RWPE2 (cell line): ENCODE data around the gene SIGLEC15.
A peak's percentile ranks its signal among the peaks of the same experiment; 100 is the strongest.
"Not testable (repeated sequence)": the region's sequence is repeated elsewhere in the genome, so short reads cannot be mapped to it uniquely, and the experiment has no call there.

Experiments
- ATAC-seq: fragments of 200-7000 bp; cut with Tn5 transposase; 3 replicates; pipeline ENCODE4 v1.9.1; 2021; ENCODE audit warnings: low read depth
- DNase-seq: peaks from one replicate; pipeline ENCODE4 v3.0.0-alpha.2; 2020; ENCODE audit warnings: low spot score
- H3K27ac ChIP-seq: fragments of 450-650 bp; 2 replicates; pipeline ENCODE4 v1.5.1; 2017; ENCODE audit warnings: mild to moderate bottlenecking; ENCODE audit not compliant: poor library complexity, severe bottlenecking
- H3K27me3 ChIP-seq: fragments of 250-450 bp; sonication (Bioruptor Pico); 2 replicates; pipeline ENCODE4 v1.5.1; 2021; ENCODE audit warnings: mild to moderate bottlenecking, moderate library complexity; ENCODE audit not compliant: insufficient read depth, poor library complexity, severe bottlenecking
- H3K36me3 ChIP-seq: fragments of 250-450 bp; sonication (Bioruptor Pico); 2 replicates; pipeline ENCODE4 v1.5.1; 2020; ENCODE audit warnings: low read depth, mild to moderate bottlenecking, moderate library complexity
- H3K4me1 ChIP-seq: fragments of 250-450 bp; sonication (Bioruptor Pico); 2 replicates; pipeline ENCODE4 v1.5.1; 2021; ENCODE audit warnings: mild to moderate bottlenecking, moderate library complexity; ENCODE audit not compliant: insufficient read depth, poor library complexity, severe bottlenecking
- H3K4me3 ChIP-seq: fragments of 250-450 bp; sonication (Bioruptor Pico); 2 replicates; pipeline ENCODE4 v1.5.1; 2021; ENCODE audit warnings: mild to moderate bottlenecking, moderate library complexity; ENCODE audit not compliant: severe bottlenecking
- H3K9me3 ChIP-seq: fragments of 250-450 bp; sonication (Bioruptor Pico); 2 replicates; pipeline ENCODE4 v1.5.1; 2021; ENCODE audit warnings: mild to moderate bottlenecking, moderate library complexity; ENCODE audit not compliant: severe bottlenecking
- TF ChIP-seq, protein P1 (sequence below): fragments of 450-650 bp; IDR thresholded peaks from one replicate; pipeline ENCODE4 v1.5.1; 2017; ENCODE audit warnings: mild to moderate bottlenecking, moderate library complexity; ENCODE audit not compliant: poor library complexity, severe bottlenecking

Gene SIGLEC15

DNA sequence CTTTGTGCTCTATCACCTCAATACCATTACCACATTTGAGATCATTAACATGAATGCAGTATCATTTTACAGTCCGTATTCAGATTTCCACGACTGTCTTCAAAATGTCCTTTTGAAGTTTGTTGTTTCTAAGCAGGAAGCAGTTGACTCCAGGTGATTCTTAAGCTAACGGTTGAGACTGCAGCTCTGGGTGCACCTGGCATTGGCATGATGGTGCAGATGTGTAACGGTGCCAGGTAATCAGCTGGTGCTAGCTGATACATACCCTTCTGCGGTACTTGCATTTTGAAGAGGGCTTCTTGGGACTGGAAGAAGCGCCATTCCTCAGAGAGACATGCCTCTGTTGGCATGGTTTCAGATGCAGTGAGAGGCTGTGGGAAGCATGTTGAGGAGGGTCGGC lies 19.5 kb downstream of the SIGLEC15 start:
- TF ChIP-seq, protein P1, sequence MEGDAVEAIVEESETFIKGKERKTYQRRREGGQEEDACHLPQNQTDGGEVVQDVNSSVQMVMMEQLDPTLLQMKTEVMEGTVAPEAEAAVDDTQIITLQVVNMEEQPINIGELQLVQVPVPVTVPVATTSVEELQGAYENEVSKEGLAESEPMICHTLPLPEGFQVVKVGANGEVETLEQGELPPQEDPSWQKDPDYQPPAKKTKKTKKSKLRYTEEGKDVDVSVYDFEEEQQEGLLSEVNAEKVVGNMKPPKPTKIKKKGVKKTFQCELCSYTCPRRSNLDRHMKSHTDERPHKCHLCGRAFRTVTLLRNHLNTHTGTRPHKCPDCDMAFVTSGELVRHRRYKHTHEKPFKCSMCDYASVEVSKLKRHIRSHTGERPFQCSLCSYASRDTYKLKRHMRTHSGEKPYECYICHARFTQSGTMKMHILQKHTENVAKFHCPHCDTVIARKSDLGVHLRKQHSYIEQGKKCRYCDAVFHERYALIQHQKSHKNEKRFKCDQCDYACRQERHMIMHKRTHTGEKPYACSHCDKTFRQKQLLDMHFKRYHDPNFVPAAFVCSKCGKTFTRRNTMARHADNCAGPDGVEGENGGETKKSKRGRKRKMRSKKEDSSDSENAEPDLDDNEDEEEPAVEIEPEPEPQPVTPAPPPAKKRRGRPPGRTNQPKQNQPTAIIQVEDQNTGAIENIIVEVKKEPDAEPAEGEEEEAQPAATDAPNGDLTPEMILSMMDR, result no peak
- H3K27ac ChIP-seq, result no peak overlapping the region
- H3K27me3 ChIP-seq, result no peaks in the 10 kb centered on the region
- H3K36me3 ChIP-seq, result no peaks in the 10 kb centered on the region; the same call in 1 of the 2 replicates
- no peak for ATAC-seq
- DNase-seq, result no peak
- H3K9me3 ChIP-seq, result no peaks in the 10 kb centered on the region
- H3K4me1 ChIP-seq, result peaks cover 3% of the 10 kb centered on the region
- no peak overlapping the region for H3K4me3 ChIP-seq

DNA sequence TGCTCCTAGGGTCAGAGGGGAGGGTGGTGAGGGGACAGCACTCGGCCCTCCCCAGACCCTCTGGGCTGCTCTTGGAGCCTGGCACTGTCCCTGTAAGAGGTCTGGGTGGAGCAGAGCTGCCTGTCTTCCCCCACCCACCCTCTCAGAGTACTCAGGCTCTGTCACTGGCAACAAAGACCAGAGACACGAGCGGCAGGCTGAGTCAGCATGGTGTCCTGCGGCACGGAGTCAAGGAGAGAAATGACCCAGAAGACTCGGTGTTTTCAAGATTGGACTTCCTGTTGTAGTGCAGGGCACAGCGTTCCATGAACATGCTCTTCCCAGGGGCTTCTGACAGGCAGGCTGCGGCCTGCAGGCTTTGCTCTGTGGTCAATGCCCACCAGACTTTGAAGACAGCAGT lies 19.9 kb downstream of the SIGLEC15 start:
- DNase-seq, result no peak
- no peak overlapping the region for H3K27ac ChIP-seq
- TF ChIP-seq, protein P1, result no peak
- H3K4me3 ChIP-seq, result no peak overlapping the region
- no peak for ATAC-seq
- peaks cover 4% of the 10 kb centered on the region for H3K36me3 ChIP-seq
- no peaks in the 10 kb centered on the region for H3K9me3 ChIP-seq
- peaks cover under 1% of the 10 kb centered on the region for H3K4me1 ChIP-seq
- H3K27me3 ChIP-seq, result no peaks in the 10 kb centered on the region

DNA sequence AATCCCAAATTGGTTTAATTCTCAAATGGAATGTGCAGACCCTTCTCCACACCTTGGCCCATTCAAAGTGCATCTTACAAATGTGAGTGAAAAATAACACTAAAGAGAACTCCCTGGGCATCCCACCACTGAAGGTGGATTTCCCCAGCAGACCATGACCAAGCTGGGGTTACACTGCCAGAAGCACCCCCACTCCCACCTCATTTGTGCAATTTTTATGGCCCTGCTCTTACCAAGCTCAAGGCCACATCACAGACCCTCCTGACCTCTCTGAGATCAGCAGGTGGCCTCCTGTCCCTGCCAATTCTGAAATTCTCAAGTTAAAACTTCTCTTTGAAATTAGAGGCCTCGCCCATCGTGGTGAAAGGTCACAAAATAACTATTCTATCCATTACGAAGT lies 21.6 kb downstream of the SIGLEC15 start:
- H3K4me1 ChIP-seq, result no peaks in the 10 kb centered on the region
- H3K27ac ChIP-seq, result no peak overlapping the region
- no peak for DNase-seq
- H3K36me3 ChIP-seq, result peaks cover 12% of the 10 kb centered on the region
- TF ChIP-seq, protein P1, result no peak
- H3K4me3 ChIP-seq, result no peak overlapping the region
- H3K27me3 ChIP-seq, result no peaks in the 10 kb centered on the region
- H3K9me3 ChIP-seq, result no peaks in the 10 kb centered on the region
- ATAC-seq, result no peak

DNA sequence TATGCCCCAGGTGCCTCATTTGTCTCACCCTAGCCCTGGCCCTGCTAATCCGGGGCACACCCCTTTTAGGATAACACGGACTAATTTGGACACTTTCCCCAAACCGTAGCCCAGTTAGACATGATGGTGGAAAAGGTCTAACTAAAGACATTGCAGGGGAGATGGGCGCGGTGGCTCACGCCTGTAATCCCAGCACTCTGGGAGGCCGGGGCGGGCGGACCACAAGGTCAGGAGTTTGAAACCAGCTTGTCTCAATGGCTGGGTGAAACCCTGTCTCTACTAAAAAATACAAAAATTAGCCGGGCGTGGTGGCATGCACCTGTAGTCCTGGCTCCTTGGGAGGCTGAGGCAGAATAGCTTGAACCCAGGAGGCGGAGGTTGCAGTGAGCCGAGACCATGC lies 23.2 kb downstream of the SIGLEC15 start:
- H3K27me3 ChIP-seq, H3K4me3 ChIP-seq, ATAC-seq, H3K27ac ChIP-seq, H3K9me3 ChIP-seq, DNase-seq, H3K4me1 ChIP-seq: not testable (repeated sequence)
- H3K36me3 ChIP-seq, result peaks cover 20% of the 10 kb centered on the region

DNA sequence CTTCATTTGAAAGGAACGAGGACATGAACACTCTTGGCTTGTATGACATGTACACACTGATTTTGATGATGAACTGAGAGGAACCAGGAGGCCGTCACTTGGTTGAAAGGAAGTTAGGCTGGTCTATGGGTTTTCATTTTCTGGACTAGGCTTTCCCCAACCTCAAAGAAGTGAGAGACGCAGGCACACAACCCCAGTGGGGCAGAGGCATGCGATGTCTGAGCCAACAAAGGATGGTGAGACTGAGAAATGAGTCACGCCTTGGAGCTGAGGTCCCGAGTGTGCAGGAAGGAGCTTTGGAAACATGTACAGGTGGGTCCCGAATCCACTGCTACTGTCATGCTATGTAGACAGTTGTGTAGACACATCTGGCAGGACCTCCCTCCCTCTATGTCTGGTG lies 24.1 kb downstream of the SIGLEC15 start:
- Histone ChIP-seq H3K4me1 (no peaks in the 10 kb centered on the region), H3K27ac (no peak overlapping the region), H3K27me3 (no peaks in the 10 kb centered on the region), H3K4me3 (no peak overlapping the region), H3K9me3 (no peaks in the 10 kb centered on the region), H3K36me3 (peaks cover 27% of the 10 kb centered on the region)
- ATAC-seq (peak; percentile 13; the same call in 1 of the 3 replicates), DNase-seq (no peak)
- TF ChIP-seq, protein P1, result no peak
